Loucy (cell line): Measurements from ENCODE around the gene ACOT4.
"Not testable (repeated sequence)": the region's sequence is repeated elsewhere in the genome, so short reads cannot be mapped to it uniquely, and the experiment has no call there.

Experiments used
- H2AFZ ChIP-seq: fragments of 200-600 bp; sonication (generic); 2 replicates; pipeline ENCODE4 v1.6.0; 2016; ENCODE audit warnings: antibody characterized with exemption, mild to moderate bottlenecking, low read length, moderate library complexity
- H3F3A ChIP-seq: fragments of 200-600 bp; 2 replicates; pipeline ENCODE4 v1.6.0; 2016; ENCODE audit warnings: antibody characterized with exemption, low read depth, mild to moderate bottlenecking
- H3K27me3 ChIP-seq: fragments of 200-600 bp; sonication (generic); 2 replicates; pipeline ENCODE4 v1.6.1; 2014; ENCODE audit warnings: low read length, mild to moderate bottlenecking; ENCODE audit not compliant: insufficient read depth, poor library complexity, severe bottlenecking
- H3K36me3 ChIP-seq: fragments of 200-600 bp; sonication (generic); 2 replicates; pipeline ENCODE4 v1.6.1; 2016; ENCODE audit warnings: low read length; ENCODE audit not compliant: insufficient read depth
- H3K4me1 ChIP-seq: fragments of 200-600 bp; sonication (generic); 2 replicates; pipeline ENCODE4 v1.5.1; 2014; ENCODE audit warnings: low read length, mild to moderate bottlenecking; ENCODE audit not compliant: insufficient read depth, poor library complexity, severe bottlenecking
- H3K4me2 ChIP-seq: fragments of 200-600 bp; sonication (generic); 2 replicates; pipeline ENCODE4 v1.6.0; 2014; ENCODE audit warnings: antibody characterized with exemption, low read length, low read depth, mild to moderate bottlenecking; ENCODE audit not compliant: poor library complexity, severe bottlenecking
- H3K4me3 ChIP-seq: fragments of 200-600 bp; sonication (generic); 2 replicates; pipeline ENCODE4 v1.5.1; 2014; ENCODE audit warnings: low read length, mild to moderate bottlenecking, mixed read lengths; ENCODE audit not compliant: poor library complexity, severe bottlenecking
- H3K79me2 ChIP-seq: fragments of 200-600 bp; sonication (generic); 2 replicates; pipeline ENCODE4 v1.6.1; 2014; ENCODE audit warnings: low read length; ENCODE audit not compliant: insufficient read depth
- H3K9ac ChIP-seq: fragments of 200-600 bp; sonication (generic); 2 replicates; pipeline ENCODE4 v1.6.0; 2014; ENCODE audit warnings: mild to moderate bottlenecking, low read depth, low read length, moderate library complexity; ENCODE audit not compliant: poor library complexity, severe bottlenecking
- H3K9me2 ChIP-seq: fragments of 200-600 bp; sonication (generic); replicated peaks from 2 replicates; pipeline ENCODE4 v1.6.1; 2016; ENCODE audit warnings: low read depth, low read length, mixed read lengths
- H3K9me3 ChIP-seq: fragments of 200-600 bp; sonication (generic); 2 replicates; pipeline ENCODE4 v1.6.1; 2014; ENCODE audit warnings: mild to moderate bottlenecking, antibody characterized with exemption, low read length, low read depth; ENCODE audit not compliant: insufficient read depth
- H4K20me1 ChIP-seq: fragments of 200-600 bp; sonication (generic); 2 replicates; pipeline ENCODE4 v1.6.0; 2014; ENCODE audit warnings: antibody characterized with exemption, low read length, mild to moderate bottlenecking; ENCODE audit not compliant: insufficient read depth, poor library complexity, severe bottlenecking
- TF ChIP-seq, protein P1 (sequence below): fragments of 200-600 bp; sonication (generic); conservative IDR thresholded peaks from 2 replicates; pipeline ENCODE4 v1.5.1; 2014; ENCODE audit warnings: mild to moderate bottlenecking, antibody characterized with exemption, low read length

Gene ACOT4

DNA sequence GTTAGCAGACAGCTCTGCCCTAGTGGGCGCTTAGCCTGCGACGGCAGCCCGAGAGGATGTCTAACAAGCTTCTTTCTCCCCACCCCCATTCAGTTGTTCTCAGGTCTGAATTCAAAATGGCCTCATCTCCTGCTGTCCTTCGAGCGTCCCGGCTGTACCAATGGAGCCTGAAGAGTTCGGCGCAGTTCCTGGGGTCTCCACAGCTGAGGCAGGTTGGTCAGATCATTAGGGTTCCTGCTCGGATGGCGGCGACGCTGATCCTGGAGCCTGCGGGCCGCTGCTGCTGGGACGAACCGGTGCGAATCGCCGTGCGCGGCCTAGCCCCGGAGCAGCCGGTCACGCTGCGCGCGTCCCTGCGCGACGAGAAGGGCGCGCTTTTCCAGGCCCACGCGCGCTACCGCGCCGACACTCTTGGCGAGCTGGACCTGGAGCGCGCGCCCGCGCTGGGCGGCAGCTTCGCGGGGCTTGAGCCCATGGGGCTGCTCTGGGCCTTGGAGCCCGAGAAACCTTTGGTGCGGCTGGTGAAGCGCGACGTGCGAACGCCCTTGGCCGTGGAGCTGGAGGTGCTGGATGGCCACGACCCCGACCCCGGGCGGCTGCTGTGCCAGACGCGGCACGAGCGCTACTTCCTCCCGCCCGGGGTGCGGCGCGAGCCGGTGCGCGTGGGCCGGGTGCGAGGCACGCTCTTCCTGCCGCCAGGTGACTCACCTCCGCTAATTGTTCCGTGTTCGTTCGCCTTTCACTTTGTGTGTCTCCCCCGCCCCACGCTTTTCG, 22.3 kb upstream of the ACOT4 start, which contains the start of gene ACOT2:
ACOT2 (plus strand) TSS at position 29 of the 774 bp plus-strand sequence; CDS start at position 57, 28 bp downstream.
- Histone ChIP-seq H3K9ac (peak within 1 kb of the TSS; percentile 89), H3K4me2 (peak within 1 kb of the TSS; percentile 95), H3K79me2 (peaks cover 42% of the 10 kb centered on the region), H3K4me3 (peak within 1 kb of the TSS; percentile 92), H3K4me1 (peaks cover 24% of the 10 kb centered on the region), H2AFZ (peak within 1 kb of the TSS; percentile 99)
- H4K20me1 ChIP-seq, H3K27me3 ChIP-seq, H3K9me2 ChIP-seq, H3K36me3 ChIP-seq, H3K9me3 ChIP-seq, H3F3A ChIP-seq: not testable (repeated sequence)
- TF ChIP-seq, protein P1, sequence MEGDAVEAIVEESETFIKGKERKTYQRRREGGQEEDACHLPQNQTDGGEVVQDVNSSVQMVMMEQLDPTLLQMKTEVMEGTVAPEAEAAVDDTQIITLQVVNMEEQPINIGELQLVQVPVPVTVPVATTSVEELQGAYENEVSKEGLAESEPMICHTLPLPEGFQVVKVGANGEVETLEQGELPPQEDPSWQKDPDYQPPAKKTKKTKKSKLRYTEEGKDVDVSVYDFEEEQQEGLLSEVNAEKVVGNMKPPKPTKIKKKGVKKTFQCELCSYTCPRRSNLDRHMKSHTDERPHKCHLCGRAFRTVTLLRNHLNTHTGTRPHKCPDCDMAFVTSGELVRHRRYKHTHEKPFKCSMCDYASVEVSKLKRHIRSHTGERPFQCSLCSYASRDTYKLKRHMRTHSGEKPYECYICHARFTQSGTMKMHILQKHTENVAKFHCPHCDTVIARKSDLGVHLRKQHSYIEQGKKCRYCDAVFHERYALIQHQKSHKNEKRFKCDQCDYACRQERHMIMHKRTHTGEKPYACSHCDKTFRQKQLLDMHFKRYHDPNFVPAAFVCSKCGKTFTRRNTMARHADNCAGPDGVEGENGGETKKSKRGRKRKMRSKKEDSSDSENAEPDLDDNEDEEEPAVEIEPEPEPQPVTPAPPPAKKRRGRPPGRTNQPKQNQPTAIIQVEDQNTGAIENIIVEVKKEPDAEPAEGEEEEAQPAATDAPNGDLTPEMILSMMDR: 0 out of 2 replicates have a peak, but pooled peaks have one; percentile 26

GRCh38 chr14:73570913-73571312, 20.8 kb upstream of the ACOT4 start:
- H3F3A ChIP-seq, H4K20me1 ChIP-seq, H3K9me3 ChIP-seq, H3K27me3 ChIP-seq, H2AFZ ChIP-seq, H3K9me2 ChIP-seq, H3K36me3 ChIP-seq: not testable (repeated sequence)
- Histone ChIP-seq H3K4me1 (peaks cover 24% of the 10 kb centered on the region), H3K4me3 (peak overlapping the region; percentile 92), H3K9ac (peak overlapping the region; percentile 52), H3K4me2 (peak overlapping the region; percentile 95), H3K79me2 (peaks cover 42% of the 10 kb centered on the region)
- TF ChIP-seq, protein P1: peak; percentile 67

- H3K4me1 ChIP-seq: peaks cover 16% of the 10 kb centered on the region
- peak overlapping the region; percentile 24 for H3K4me2 ChIP-seq
- H4K20me1 ChIP-seq, H3K9ac ChIP-seq, H3F3A ChIP-seq, H3K9me3 ChIP-seq, H3K9me2 ChIP-seq, H3K36me3 ChIP-seq, H3K27me3 ChIP-seq, H3K4me3 ChIP-seq, H2AFZ ChIP-seq: not testable (repeated sequence)
- H3K79me2 ChIP-seq: peaks cover 30% of the 10 kb centered on the region
Measured at GRCh38 chr14:73573034-73573433, 18.6 kb upstream of the ACOT4 start.

- not testable (repeated sequence) for H3K4me1 ChIP-seq, H3K4me3 ChIP-seq, H3K27me3 ChIP-seq, H3K36me3 ChIP-seq, H3K9me3 ChIP-seq, H3K9me2 ChIP-seq, H2AFZ ChIP-seq, H3F3A ChIP-seq, H3K9ac ChIP-seq, H4K20me1 ChIP-seq, H3K4me2 ChIP-seq
- peaks cover 23% of the 10 kb centered on the region for H3K79me2 ChIP-seq
Measured at GRCh38 chr14:73573740-73574139, 17.9 kb upstream of the ACOT4 start.

- H3F3A ChIP-seq, H3K36me3 ChIP-seq, H3K9me3 ChIP-seq, H3K4me1 ChIP-seq, H3K4me2 ChIP-seq, H4K20me1 ChIP-seq, H3K9me2 ChIP-seq, H3K4me3 ChIP-seq, H3K9ac ChIP-seq, H3K27me3 ChIP-seq, H2AFZ ChIP-seq: not testable (repeated sequence)
- peaks cover 20% of the 10 kb centered on the region for H3K79me2 ChIP-seq
Measured at GRCh38 chr14:73574251-73574650, 17.4 kb upstream of the ACOT4 start.
